GM23338 (cell line): Measurements from ENCODE around the gene CLDN24. TPM values are rescaled to one million over a fixed set of nuclear protein-coding genes. Genes with fewer than 3 reads are reported as not detected.
"Not testable (repeated sequence)": the region's sequence is repeated elsewhere in the genome, so short reads cannot be mapped to it uniquely, and the experiment has no call there.

Source experiments
- ATAC-seq: fragments of 200-7000 bp; cut with Tn5 transposase; 3 replicates; pipeline ENCODE4 v1.9.1; 2020
- DNase-seq: peaks from one replicate; pipeline ENCODE4 v3.0.0-alpha.2; 2015; ENCODE audit warnings: low spot score
- H2AFZ ChIP-seq: fragments of 200-600 bp; sonication (generic); 2 replicates; pipeline ENCODE4 v1.8.0; 2016; ENCODE audit warnings: antibody characterized with exemption, mild to moderate bottlenecking, moderate library complexity
- H3F3A ChIP-seq: fragments of 200-600 bp; sonication (generic); replicated peaks from 2 replicates; pipeline ENCODE4 v1.8.0; 2017; ENCODE audit warnings: antibody characterized with exemption, mixed run types, low read depth
- H3K27ac ChIP-seq: fragments of 200-600 bp; sonication (generic); 2 replicates; pipeline ENCODE4 v1.6.1; 2016; ENCODE audit warnings: low read depth
- H3K27me3 ChIP-seq: fragments of 200-600 bp; sonication (generic); 2 replicates; pipeline ENCODE4 v1.8.0; 2016; ENCODE audit warnings: mild to moderate bottlenecking, mixed run types, moderate library complexity; ENCODE audit not compliant: insufficient read depth
- H3K36me3 ChIP-seq: fragments of 200-600 bp; sonication (generic); 2 replicates; pipeline ENCODE4 v1.8.0; 2016; ENCODE audit warnings: mild to moderate bottlenecking; ENCODE audit not compliant: insufficient read depth
- H3K4me1 ChIP-seq: fragments of 200-600 bp; sonication (generic); 2 replicates; pipeline ENCODE4 v1.8.0; 2016; ENCODE audit warnings: mild to moderate bottlenecking, moderate library complexity; ENCODE audit not compliant: insufficient read depth
- H3K4me2 ChIP-seq: fragments of 200-600 bp; sonication (generic); 2 replicates; pipeline ENCODE4 v1.7.1; 2017; ENCODE audit warnings: mixed run types
- H3K4me3 ChIP-seq: fragments of 200-600 bp; sonication (generic); 2 replicates; pipeline ENCODE4 v1.6.1; 2016; ENCODE audit warnings: mixed run types
- H3K79me2 ChIP-seq: fragments of 200-600 bp; sonication (generic); replicated peaks from 2 replicates; pipeline ENCODE4 v1.8.0; 2017; ENCODE audit warnings: mild to moderate bottlenecking; ENCODE audit not compliant: insufficient read depth
- H3K9me2 ChIP-seq: fragments of 200-600 bp; sonication (generic); 2 replicates; pipeline ENCODE4 v1.8.0; 2017; ENCODE audit not compliant: insufficient read depth
- H4K20me1 ChIP-seq: fragments of 200-600 bp; sonication (generic); replicated peaks from 2 replicates; pipeline ENCODE4 v1.8.0; 2017; ENCODE audit warnings: mild to moderate bottlenecking; ENCODE audit not compliant: insufficient read depth
- H3K27ac Mint-ChIP-seq: 2 replicates; pipeline ENCODE4 v1.8.0; 2020; ENCODE audit warnings: inconsistent platforms, mild to moderate bottlenecking, moderate library complexity, mixed read lengths
- H3K27me3 Mint-ChIP-seq: 3 replicates; pipeline ENCODE4 v1.8.0; 2022; ENCODE audit warnings: low read depth, mild to moderate bottlenecking, moderate library complexity, mixed read lengths, inconsistent platforms; ENCODE audit not compliant: insufficient read depth, poor library complexity
- H3K36me3 Mint-ChIP-seq: 3 replicates; pipeline ENCODE4 v1.8.0; 2021; ENCODE audit warnings: low read depth, mild to moderate bottlenecking, inconsistent platforms, moderate library complexity, mixed read lengths
- H3K4me1 Mint-ChIP-seq: 3 replicates; pipeline ENCODE4 v1.8.0; 2020; ENCODE audit warnings: mild to moderate bottlenecking, inconsistent platforms, mixed read lengths
- H3K4me3 Mint-ChIP-seq: 3 replicates; pipeline ENCODE4 v1.8.0; 2021; ENCODE audit warnings: moderate library complexity, mild to moderate bottlenecking, inconsistent platforms, mixed read lengths
- H3K9me3 Mint-ChIP-seq: 3 replicates; pipeline ENCODE4 v1.8.0; 2020; ENCODE audit warnings: moderate library complexity, mild to moderate bottlenecking, inconsistent platforms, mixed read lengths
- EZH2phosphoT487 ChIP-seq: fragments of 200-600 bp; sonication (generic); IDR thresholded peaks from one replicate; pipeline ENCODE4 v1.8.1; 2018; ENCODE audit warnings: antibody characterized with exemption; ENCODE audit not compliant: unreplicated experiment
- JUNB ChIP-seq: IDR thresholded peaks from one replicate; pipeline ENCODE4 v1.6.1; 2016; ENCODE audit warnings: antibody characterized with exemption; ENCODE audit not compliant: unreplicated experiment
- NANOG ChIP-seq: IDR thresholded peaks from 2 replicates; pipeline ENCODE4 v1.6.1; 2016; ENCODE audit warnings: antibody characterized with exemption, borderline replicate concordance
- STAT1 ChIP-seq: IDR thresholded peaks from one replicate; pipeline ENCODE4 v1.6.1; 2016; ENCODE audit warnings: antibody characterized with exemption; ENCODE audit not compliant: unreplicated experiment
- ZNF462 ChIP-seq: fragments of 250-450 bp; sonication (Bioruptor Pico); IDR thresholded peaks from 2 replicates; pipeline ENCODE4 v1.5.0; 2020; ENCODE audit warnings: mild to moderate bottlenecking, moderate library complexity
- polyA plus RNA-seq: library from polyadenylated mRNA; unstranded; fragments of >200 nt; fragmentation: Nextera tagmentation; extraction: Ambion mirVana; gene quantifications from 2 replicates; pipeline ENCODE4 v1.2.1, GENCODE V29; 2016
- total RNA-seq: library from RNA; depleted of rRNA; stranded (reverse); fragments of >200 nt; shearing (Covaris generic); gene quantifications from 2 replicates; pipeline ENCODE4 v1.2.3, GENCODE V29; 2014

Gene CLDN24
- total and polyA plus RNA-seq, 2 experiments from 2014 or later = not detected

- TF ChIP-seq EZH2phosphoT487 = no peak
- no peak for TF ChIP-seq ZNF462 (CRISPR knock-in tag)
- no peak for TF ChIP-seq NANOG
- no peak for TF ChIP-seq STAT1
Observed at GRCh38 chr4:183324619-183325018, 2.4 kb upstream of the CLDN24 start (continued).

- H4K20me1 ChIP-seq, H2AFZ ChIP-seq, H3K79me2 ChIP-seq, DNase-seq, H3K9me2 ChIP-seq, H3K4me1 Mint-ChIP-seq, H3K27ac ChIP-seq, ATAC-seq, H3K4me3 ChIP-seq, H3K27me3 ChIP-seq, H3K27ac Mint-ChIP-seq, H3K4me3 Mint-ChIP-seq, H3K4me1 ChIP-seq, H3F3A ChIP-seq, H3K36me3 ChIP-seq, H3K4me2 ChIP-seq: not testable (repeated sequence)
- H3K9me3 Mint-ChIP-seq = peaks cover 21% of the 10 kb centered on the region
- H3K27me3 Mint-ChIP-seq = peaks cover 22% of the 10 kb centered on the region
- H3K36me3 Mint-ChIP-seq = peaks cover 17% of the 10 kb centered on the region; the same call in 2 of the 3 replicates
Observed at GRCh38 chr4:183324056-183324455, 1.8 kb upstream of the CLDN24 start.

GRCh38 chr4:183323295-183323694 lies 1.1 kb upstream of the CLDN24 start:
- Mint-ChIP-seq H3K9me3 (peaks cover 21% of the 10 kb centered on the region), H3K27ac (no peak overlapping the region), H3K36me3 (peaks cover 19% of the 10 kb centered on the region; the same call in 2 of the 3 replicates), H3K4me3 (no peak overlapping the region), H3K4me1 (no peaks in the 10 kb centered on the region), H3K27me3 (peaks cover 22% of the 10 kb centered on the region)
- Histone ChIP-seq H3K4me2 (no peak overlapping the region), H4K20me1 (peaks cover 4% of the 10 kb centered on the region; the same call in 1 of the 2 replicates), H2AFZ (no peak overlapping the region), H3F3A (0 out of 2 replicates have a peak, but pooled peaks cover 5% of the 10 kb centered on the region), H3K9me2 (no peaks in the 10 kb centered on the region), H3K79me2 (no peaks in the 10 kb centered on the region), H3K27me3 (no peaks in the 10 kb centered on the region), H3K36me3 (no peaks in the 10 kb centered on the region), H3K27ac (no peak overlapping the region), H3K4me3 (no peak overlapping the region), H3K4me1 (no peaks in the 10 kb centered on the region)
- no peak for DNase-seq
- ATAC-seq = peak; percentile 15; the same call in 2 of the 3 replicates
- TF ChIP-seq JUNB = no peak
